ENCODE measurements around the gene TMX2. TPM values are rescaled to one million over a fixed set of nuclear protein-coding genes. Genes with fewer than 3 reads are reported as not detected.
A peak's percentile ranks its signal among the peaks of the same experiment; 100 is the strongest.

Gene TMX2
- total and polyA plus RNA-seq, 7 donors = 25.2 to 136 (median 37.9) TPM

DNA sequence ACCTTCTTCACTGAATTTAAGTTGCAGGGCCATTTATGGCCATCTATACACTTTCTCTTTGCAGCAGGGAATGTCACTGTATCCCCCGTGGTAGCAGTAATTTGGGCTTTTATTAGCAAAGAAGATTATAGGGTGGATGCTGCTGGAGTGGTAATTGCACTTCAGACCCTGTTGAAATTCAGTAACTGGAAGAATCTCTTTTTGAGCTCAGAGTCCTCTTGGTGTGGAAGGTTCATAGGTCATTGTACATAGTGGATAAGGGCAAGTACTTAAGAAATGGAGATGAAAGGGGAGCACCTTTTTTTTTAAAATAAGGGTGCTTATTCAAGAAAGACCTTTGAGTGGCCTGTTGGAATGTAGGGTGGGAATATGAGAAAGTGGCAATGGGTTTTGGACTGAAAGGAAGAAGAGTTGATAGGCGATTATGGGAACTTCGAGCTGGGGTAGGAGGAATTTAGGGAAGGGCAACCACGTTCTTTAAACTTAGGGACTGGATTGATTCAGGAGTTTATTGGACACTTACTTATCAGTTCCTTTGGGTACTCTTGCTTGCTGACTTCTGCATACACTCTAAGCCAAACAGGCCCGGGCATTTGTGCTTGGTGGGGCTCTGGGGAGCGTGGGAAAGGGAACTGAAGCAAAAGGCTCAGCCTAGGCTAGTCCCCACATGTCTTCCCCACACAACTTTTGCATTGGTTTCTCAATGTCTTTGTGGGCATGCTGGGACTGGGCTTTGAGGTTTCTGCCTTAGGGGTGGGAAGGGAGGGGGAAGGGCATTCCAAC is 75.7 kb downstream of the TMX2 start:
- WGBS, 2 donors = 52 to 71% methylated on average over 6 of the region's 6 CpGs
- Histone ChIP-seq H3K4me1 (peaks cover 0 to 95% (median 83%) of the 10 kb centered on the region in 4 donors), H3K36me3 (peaks cover 0 to 13% (median 0%) of the 10 kb centered on the region in 4 donors), H3K27me3 (no peaks in the 10 kb centered on the region), H3K27ac (peak overlapping the region in 3 of 4 donors; percentile 29 to 62 (median 49)), H3K4me3 (no peak overlapping the region), H3K9me3 (no peaks in the 10 kb centered on the region)
- TF ChIP-seq POLR2A (IDR thresholded peaks at IDR 0.05) = no peak
- TF ChIP-seq POLR2AphosphoS5 (IDR thresholded peaks at IDR 0.05) = no peak
- TF ChIP-seq, protein P1, sequence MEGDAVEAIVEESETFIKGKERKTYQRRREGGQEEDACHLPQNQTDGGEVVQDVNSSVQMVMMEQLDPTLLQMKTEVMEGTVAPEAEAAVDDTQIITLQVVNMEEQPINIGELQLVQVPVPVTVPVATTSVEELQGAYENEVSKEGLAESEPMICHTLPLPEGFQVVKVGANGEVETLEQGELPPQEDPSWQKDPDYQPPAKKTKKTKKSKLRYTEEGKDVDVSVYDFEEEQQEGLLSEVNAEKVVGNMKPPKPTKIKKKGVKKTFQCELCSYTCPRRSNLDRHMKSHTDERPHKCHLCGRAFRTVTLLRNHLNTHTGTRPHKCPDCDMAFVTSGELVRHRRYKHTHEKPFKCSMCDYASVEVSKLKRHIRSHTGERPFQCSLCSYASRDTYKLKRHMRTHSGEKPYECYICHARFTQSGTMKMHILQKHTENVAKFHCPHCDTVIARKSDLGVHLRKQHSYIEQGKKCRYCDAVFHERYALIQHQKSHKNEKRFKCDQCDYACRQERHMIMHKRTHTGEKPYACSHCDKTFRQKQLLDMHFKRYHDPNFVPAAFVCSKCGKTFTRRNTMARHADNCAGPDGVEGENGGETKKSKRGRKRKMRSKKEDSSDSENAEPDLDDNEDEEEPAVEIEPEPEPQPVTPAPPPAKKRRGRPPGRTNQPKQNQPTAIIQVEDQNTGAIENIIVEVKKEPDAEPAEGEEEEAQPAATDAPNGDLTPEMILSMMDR (IDR thresholded peaks at IDR 0.05) = no peak
- no peak for TF ChIP-seq EP300 (IDR thresholded peaks at IDR 0.05)
- DNase-seq = no peak
- intact Hi-C loops (cut with DNase I) = no loop called here

GRCh38 chr11:57788703-57789088 is 76.3 kb downstream of the TMX2 start:
- peaks cover 0 to 96% (median 86%) of the 10 kb centered on the region in 4 donors for H3K4me1 ChIP-seq
- H3K4me3 ChIP-seq = no peak overlapping the region
- H3K9me3 ChIP-seq = no peaks in the 10 kb centered on the region
- H3K27ac ChIP-seq = peak overlapping the region in 3 of 4 donors; percentile 29 to 62 (median 49)
- TF ChIP-seq EP300 (IDR thresholded peaks at IDR 0.05) (no peak), POLR2A (IDR thresholded peaks at IDR 0.05) (no peak), POLR2AphosphoS5 (IDR thresholded peaks at IDR 0.05) (no peak)
- TF ChIP-seq, protein P1 (IDR thresholded peaks at IDR 0.05) = no peak
- no peaks in the 10 kb centered on the region for H3K27me3 ChIP-seq
- intact Hi-C loops (cut with DNase I) = no loop called here
- H3K36me3 ChIP-seq = peaks cover 0 to 16% (median 0%) of the 10 kb centered on the region in 4 donors
- DNase-seq = no peak

Small RNA genes within 50 kb of the gene (small RNA-seq; reads per million reads assigned to genes)
- 0 reads per million in 3 donors for gene TMX2-CTNND1

Other genes with a start within 250 kb of the TMX2 start
- 10 to 100 TPM; 19.1 to 32.4 (median 27.4) TPM for gene SLC43A1, start 196.9 kb upstream of the TMX2 start, total RNA-seq
- gene SLC43A1, start 196.9 kb upstream of the TMX2 start, polyA plus RNA-seq = 10 to 100 TPM in 1 of 3 donors, 1 to 10 TPM in 1, under 1 TPM in 1; 0.92 to 14.3 (median 5.4) TPM
- 10 to 100 TPM; 22.4 to 59.7 (median 33.0) TPM for gene TIMM10, start 181.8 kb upstream of the TMX2 start, total RNA-seq
- 10 to 100 TPM; 48.0 to 62.9 (median 52.7) TPM for gene TIMM10, start 181.8 kb upstream of the TMX2 start, polyA plus RNA-seq
- not detected for gene SMTNL1, start 175.0 kb upstream of the TMX2 start, total RNA-seq
- not detected for gene SMTNL1, start 175.0 kb upstream of the TMX2 start, polyA plus RNA-seq
- gene UBE2L6, start 144.9 kb upstream of the TMX2 start, total RNA-seq = 10 to 100 TPM; 26.5 to 37.8 (median 32.5) TPM
- 100 to 1,000 TPM in 1 of 3 donors, 10 to 100 TPM in 2; 42.6 to 106 (median 62.9) TPM for gene UBE2L6, start 144.9 kb upstream of the TMX2 start, polyA plus RNA-seq
- gene SERPING1, start 114.9 kb upstream of the TMX2 start, total RNA-seq = 100 to 1,000 TPM; 214 to 397 (median 295) TPM
- 100 to 1,000 TPM in 1 of 3 donors, 10 to 100 TPM in 2; 24.5 to 147 (median 49.9) TPM for gene SERPING1, start 114.9 kb upstream of the TMX2 start, polyA plus RNA-seq
- gene YPEL4, start 62.7 kb upstream of the TMX2 start, total RNA-seq = 1 to 10 TPM; 1.5 to 4.4 (median 2.8) TPM
- 1 to 10 TPM; 1.2 to 3.0 (median 1.4) TPM for gene YPEL4, start 62.7 kb upstream of the TMX2 start, polyA plus RNA-seq
- gene CLP1, start 54.8 kb upstream of the TMX2 start, total RNA-seq = 10 to 100 TPM in 3 of 4 donors, 1 to 10 TPM in 1; 3.9 to 23.2 (median 13.7) TPM
- 10 to 100 TPM; 12.4 to 16.0 (median 13.2) TPM for gene CLP1, start 54.8 kb upstream of the TMX2 start, polyA plus RNA-seq
- 10 to 100 TPM; 25.3 to 34.3 (median 28.1) TPM for gene ZDHHC5, start 44.5 kb upstream of the TMX2 start, total RNA-seq
- 10 to 100 TPM; 13.6 to 42.5 (median 13.8) TPM for gene ZDHHC5, start 44.5 kb upstream of the TMX2 start, polyA plus RNA-seq
- gene MED19, start 378 bp upstream of the TMX2 start, total RNA-seq = 10 to 100 TPM in 3 of 4 donors, 1 to 10 TPM in 1; 8.3 to 14.9 (median 12.8) TPM
- 10 to 100 TPM; 14.4 to 18.5 (median 16.3) TPM for gene MED19, start 378 bp upstream of the TMX2 start, polyA plus RNA-seq
- gene SELENOH, start 28.9 kb downstream of the TMX2 start, total RNA-seq = 100 to 1,000 TPM; 130 to 188 (median 132) TPM
- gene SELENOH, start 28.9 kb downstream of the TMX2 start, polyA plus RNA-seq = 100 to 1,000 TPM; 149 to 180 (median 156) TPM
- gene BTBD18, start 39.2 kb downstream of the TMX2 start, total RNA-seq = not detected
- under 1 TPM in 1 of 3 donors, not detected in 2; 0.03 TPM for gene BTBD18, start 39.2 kb downstream of the TMX2 start, polyA plus RNA-seq
- gene CTNND1, start 49.2 kb downstream of the TMX2 start, total RNA-seq = 100 to 1,000 TPM in 1 of 4 donors, 10 to 100 TPM in 3; 66.0 to 102 (median 86.9) TPM
- 100 to 1,000 TPM in 1 of 3 donors, 10 to 100 TPM in 2; 84.7 to 132 (median 99.9) TPM for gene CTNND1, start 49.2 kb downstream of the TMX2 start, polyA plus RNA-seq